ENCODE measurements around the gene SLC38A2. TPM values are rescaled to one million over a fixed set of nuclear protein-coding genes. Genes with fewer than 3 reads are reported as not detected.
"Not testable (repeated sequence)": the region's sequence is repeated elsewhere in the genome, so short reads cannot be mapped to it uniquely, and the experiment has no call there.

Gene SLC38A2
- total RNA-seq, 2 donors from 2014 or later = 122 to 202 TPM

DNA sequence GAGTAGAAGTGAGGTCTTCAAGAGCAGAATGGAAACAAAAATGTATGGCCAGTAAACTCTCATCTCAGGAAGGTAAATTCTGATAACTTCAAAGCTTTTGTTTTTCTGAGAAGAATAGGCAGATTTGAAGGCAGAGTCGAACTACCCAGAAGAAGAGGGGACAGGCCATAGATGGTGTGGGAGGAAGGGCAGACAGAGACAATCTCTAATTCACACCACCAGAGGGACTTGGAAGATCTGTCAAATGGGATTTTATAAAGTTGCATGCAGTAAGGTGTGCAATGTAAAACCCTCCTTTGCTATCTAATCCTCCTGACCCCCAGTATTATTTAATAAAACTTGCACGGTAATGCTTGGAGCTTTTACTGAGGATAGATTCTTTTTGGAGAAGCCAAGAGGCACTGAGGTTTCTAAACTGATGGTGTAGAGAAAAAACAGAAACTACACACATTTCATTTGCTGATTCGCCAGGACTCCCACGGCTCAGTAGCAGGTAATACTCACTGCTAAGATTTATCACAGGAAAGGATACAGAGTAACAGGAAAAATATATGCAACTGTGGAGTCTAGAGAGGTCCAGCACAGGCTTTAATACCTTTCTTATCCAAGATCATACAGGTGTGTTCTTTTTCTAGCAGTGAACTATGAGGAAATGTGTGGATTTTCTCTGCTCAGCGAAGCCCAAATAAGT, 18.3 kb downstream of the SLC38A2 start:
- ATAC-seq = no peak
- intact Hi-C loops (cut with DNase I) = loop anchor here in 1 of 2 donors (5.0 kb wide), 1 partner anchor 308 kb away; no protein-coding TSS in a partner anchor
- DNase-seq = no peak

GRCh38 chr12:46351886-46352650, 20.5 kb downstream of the SLC38A2 start:
- ATAC-seq (no peak), DNase-seq (no peak)
- intact Hi-C loops (cut with DNase I) = loop anchor here in 1 of 2 donors (5.0 kb wide), 1 partner anchor 310 kb away; no protein-coding TSS in a partner anchor

- DNase-seq = no peak
- intact Hi-C loops (cut with DNase I) = loop anchor here in 1 of 2 donors (5.0 kb wide), 1 partner anchor 311 kb away; no protein-coding TSS in a partner anchor
- no peak for ATAC-seq
Observed at GRCh38 chr12:46351138-46351537, 21.4 kb downstream of the SLC38A2 start.

DNA sequence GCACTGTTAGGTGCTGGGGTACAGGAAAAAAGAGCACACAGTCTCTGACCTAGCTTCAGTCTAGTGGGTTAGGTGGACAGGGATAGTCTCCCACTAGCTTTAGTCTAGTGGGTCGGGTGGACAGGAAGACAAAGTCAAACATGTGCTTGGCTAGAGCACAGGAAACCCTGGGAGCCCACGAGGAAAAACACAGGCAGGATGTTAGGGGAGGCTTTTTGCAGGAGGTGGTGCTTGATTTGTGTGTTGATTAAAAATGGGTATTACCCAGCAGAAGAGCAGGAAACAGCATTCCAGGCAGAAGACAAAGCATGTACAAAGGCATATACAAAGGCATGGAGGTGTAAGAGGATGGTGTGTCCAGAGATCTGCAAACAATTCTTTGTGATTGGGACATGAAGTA, 23.3 kb downstream of the SLC38A2 start:
- DNase-seq = no peak
- intact Hi-C loops (cut with DNase I) = no loop called here
- ATAC-seq = no peak

DNA sequence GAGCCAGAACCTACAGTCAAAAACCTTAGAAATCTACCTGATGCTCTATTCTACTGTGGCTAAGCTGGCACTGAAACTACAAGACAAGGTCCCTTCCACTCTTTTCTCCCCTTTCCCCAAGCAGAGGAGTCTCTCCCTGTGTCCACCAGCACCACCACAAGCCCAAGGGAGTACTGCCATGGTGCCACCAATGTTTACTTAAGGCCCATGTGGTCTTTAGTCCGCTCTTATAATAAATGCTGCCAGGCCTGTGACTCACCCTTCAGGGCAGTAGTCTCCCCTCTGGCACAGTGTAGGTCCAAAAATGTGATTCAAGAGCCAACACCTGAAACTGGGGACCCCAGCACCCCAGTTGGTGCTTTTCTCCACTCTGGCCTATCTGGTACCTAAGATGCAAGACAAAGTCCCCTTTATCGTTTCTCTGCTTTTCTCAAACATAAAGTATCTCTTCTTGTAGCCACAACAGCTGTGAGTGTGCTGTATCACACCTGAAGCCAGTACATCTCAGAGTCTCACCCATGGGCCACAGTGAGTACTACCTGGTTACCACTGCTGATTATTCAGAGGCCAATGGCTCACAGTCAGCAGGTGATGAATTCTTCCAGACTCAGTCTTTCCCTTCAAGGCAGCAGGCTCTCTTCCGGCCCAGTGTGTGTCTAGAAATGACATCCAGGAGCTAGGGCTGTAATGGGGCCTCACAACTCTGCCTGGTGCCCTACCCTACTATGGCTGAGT, 29.3 kb downstream of the SLC38A2 start:
- intact Hi-C loops (cut with DNase I) = loop anchor here in 1 of 2 donors (5.0 kb wide), 1 partner anchor 589 kb away; no protein-coding TSS in a partner anchor
- DNase-seq (no peak), ATAC-seq (no peak)

DNA sequence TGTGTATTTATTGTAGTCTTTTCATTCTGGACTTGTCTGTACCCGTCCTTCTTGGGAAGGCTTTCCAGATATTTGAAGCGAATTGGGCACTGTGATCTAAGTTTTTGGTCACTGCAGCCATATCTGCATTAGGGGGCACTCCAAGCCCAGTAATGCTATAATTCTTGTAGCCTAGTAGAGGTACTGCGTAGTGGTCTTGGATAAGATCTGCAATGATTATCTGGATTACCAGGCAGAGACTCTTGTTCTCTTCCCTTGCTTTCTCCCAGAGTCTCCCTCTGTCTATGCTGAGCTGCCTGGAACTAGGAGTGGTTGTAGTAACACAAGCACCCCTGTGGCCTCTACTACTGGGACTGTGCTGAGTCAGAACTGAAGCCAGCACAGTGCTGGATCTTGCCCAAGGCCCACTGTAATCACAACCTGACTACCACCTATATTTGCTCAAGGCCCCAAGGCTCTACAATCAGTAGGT, 30.0 kb downstream of the SLC38A2 start:
- DNase-seq = no peak
- intact Hi-C loops (cut with DNase I) = loop anchor here in 1 of 2 donors (5.0 kb wide), 1 partner anchor 590 kb away; no protein-coding TSS in a partner anchor
- ATAC-seq = peak; percentile 71 to 84

DNA sequence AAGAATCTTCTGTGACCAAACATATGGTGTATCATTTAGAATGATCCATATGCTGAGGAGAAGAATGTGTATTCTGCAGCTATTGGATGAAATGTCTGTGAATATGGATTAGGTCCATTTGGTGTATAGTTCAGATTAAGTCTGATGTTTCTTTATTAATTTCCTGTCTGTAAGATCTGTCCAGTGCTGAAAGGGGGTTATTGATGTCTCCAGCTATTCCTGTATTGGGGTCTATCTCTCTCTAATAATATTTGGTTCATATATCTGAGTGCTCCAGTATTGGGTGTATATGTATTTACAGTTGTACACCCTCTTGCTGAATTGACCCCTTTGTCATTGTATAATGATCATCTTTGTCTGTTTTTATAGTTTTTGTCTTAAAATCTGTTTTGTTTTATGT, 33.5 kb downstream of the SLC38A2 start:
- no peak for DNase-seq
- ATAC-seq = no peak
- intact Hi-C loops (cut with DNase I) = no loop called here

GRCh38 chr12:46332260-46332659, 40.3 kb downstream of the SLC38A2 start:
- intact Hi-C loops (cut with DNase I) = no loop called here
- DNase-seq (no peak), ATAC-seq (no peak)

- intact Hi-C loops (cut with DNase I); ATAC-seq; DNase-seq: not testable (repeated sequence)
Observed at GRCh38 chr12:46325075-46325474, 47.5 kb downstream of the SLC38A2 start.

DNA sequence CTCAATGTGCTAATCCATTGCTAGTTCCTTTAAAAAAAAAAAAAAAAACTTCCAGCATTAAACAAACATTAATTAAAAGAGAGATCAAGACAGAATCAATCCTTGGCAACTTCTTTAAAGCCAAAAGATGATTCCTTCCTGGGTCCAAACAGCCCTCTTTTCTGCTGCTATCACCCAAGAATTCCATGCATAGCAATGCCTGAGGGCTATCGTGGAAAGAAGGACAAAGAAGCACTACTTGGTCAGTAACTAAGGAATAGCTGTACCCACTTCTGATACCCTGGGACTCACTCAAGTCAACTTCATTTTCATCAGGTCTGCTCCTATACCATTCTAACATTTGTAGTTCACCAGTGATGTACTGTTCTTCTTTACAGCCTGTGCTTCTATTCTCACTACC, 51.8 kb downstream of the SLC38A2 start:
- ATAC-seq (no peak), DNase-seq (no peak)
- intact Hi-C loops (cut with DNase I) = no loop called here

- ATAC-seq = no peak
- intact Hi-C loops (cut with DNase I) = no loop called here
- no peak for DNase-seq
Observed at GRCh38 chr12:46318037-46318436, 54.5 kb downstream of the SLC38A2 start.

Other genes with a start within 250 kb of the SLC38A2 start
- 100 to 1,000 TPM in 1 of 2 donors, 10 to 100 TPM in 1; 74.6 to 172 TPM for gene SLC38A1, start 103.7 kb downstream of the SLC38A2 start, total RNA-seq

All from left cardiac atrium (tissue), 4 donors.